GM21737 (cell line): ENCODE data around the gene S100A1.

Source experiments
- ATAC-seq: cut with Tn5 transposase; IDR thresholded peaks from one replicate; pipeline ENCODE4 v1.9.1; 2021; ENCODE audit warnings: mild to moderate bottlenecking, moderate library complexity; ENCODE audit not compliant: unreplicated experiment

S100A1 gene

GRCh38 chr1:153679337-153680119, 51.3 kb downstream of the S100A1 start:
- no peak for ATAC-seq

GRCh38 chr1:153680120-153680403, 51.8 kb downstream of the S100A1 start:
- no peak for ATAC-seq
